DMS53 (cell line): Measurements from ENCODE around the gene CDC6.
"Not testable (repeated sequence)": the region's sequence is repeated elsewhere in the genome, so short reads cannot be mapped to it uniquely, and the experiment has no call there.

Experiments
- DNase-seq: peaks from one replicate; lab custom pipeline; 2025; lab: John Stamatoyannopoulos, UW

Gene CDC6

GRCh38 chr17:40290629-40291280 lies 3.1 kb downstream of the CDC6 start:
- peak; percentile 62 for DNase-seq

- no peak for DNase-seq
Observed at GRCh38 chr17:40291281-40291664, 3.6 kb downstream of the CDC6 start.

GRCh38 chr17:40293363-40293762 lies 5.7 kb downstream of the CDC6 start:
- DNase-seq, result no peak

- DNase-seq, result no peak
Observed at GRCh38 chr17:40295488-40296436, 8.1 kb downstream of the CDC6 start.

GRCh38 chr17:40297511-40297910 lies 9.8 kb downstream of the CDC6 start:
- no peak for DNase-seq

GRCh38 chr17:40298726-40299125 lies 11.0 kb downstream of the CDC6 start:
- no peak for DNase-seq

GRCh38 chr17:40299159-40299757 lies 11.6 kb downstream of the CDC6 start:
- not testable (repeated sequence) for DNase-seq

DNA sequence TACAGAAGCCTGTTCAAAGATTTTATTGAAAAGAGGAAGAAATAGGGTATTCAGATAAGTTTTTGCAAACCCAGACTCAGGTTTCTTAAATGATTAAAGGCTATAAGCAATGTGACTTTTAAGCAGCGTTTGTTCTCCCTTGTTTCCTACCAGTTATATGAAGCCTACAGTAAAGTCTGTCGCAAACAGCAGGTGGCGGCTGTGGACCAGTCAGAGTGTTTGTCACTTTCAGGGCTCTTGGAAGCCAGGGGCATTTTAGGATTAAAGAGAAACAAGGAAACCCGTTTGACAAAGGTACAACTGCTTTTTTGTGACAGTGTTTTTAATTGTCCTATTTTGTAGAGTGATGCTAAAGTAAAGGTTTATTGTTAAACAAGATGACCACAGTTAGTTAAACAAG lies 13.6 kb downstream of the CDC6 start:
- DNase-seq, result peak; percentile 38

DNA sequence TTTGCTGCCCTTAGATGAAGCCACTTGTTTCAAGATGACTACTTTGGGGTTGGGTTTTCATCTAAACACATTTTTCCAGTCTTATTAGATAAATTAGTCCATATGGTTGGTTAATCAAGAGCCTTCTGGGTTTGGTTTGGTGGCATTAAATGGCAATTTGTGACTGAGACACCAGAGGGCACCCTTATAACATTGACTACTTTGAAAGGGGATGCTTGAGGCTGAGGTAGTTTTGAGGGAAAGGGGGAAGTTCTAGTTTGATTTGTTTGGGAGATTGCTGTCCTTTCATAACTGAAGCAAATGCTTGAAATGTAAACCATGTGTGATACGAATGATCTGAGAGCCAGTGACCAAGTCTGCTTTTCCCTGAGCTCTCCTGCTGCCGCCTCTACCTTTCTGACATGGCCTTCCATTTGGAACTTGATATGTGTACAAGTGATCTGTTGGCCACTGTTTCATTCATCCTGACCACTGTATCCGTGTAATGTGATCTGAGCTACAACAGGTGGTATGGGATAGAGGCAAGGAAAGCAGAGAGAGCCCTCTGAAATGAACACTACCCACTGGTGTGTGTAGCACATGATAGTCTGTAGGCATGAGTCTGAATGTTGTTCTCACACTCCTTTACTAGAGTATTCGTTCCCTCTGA lies 15.5 kb downstream of the CDC6 start:
- peak; percentile 67 for DNase-seq

DNA sequence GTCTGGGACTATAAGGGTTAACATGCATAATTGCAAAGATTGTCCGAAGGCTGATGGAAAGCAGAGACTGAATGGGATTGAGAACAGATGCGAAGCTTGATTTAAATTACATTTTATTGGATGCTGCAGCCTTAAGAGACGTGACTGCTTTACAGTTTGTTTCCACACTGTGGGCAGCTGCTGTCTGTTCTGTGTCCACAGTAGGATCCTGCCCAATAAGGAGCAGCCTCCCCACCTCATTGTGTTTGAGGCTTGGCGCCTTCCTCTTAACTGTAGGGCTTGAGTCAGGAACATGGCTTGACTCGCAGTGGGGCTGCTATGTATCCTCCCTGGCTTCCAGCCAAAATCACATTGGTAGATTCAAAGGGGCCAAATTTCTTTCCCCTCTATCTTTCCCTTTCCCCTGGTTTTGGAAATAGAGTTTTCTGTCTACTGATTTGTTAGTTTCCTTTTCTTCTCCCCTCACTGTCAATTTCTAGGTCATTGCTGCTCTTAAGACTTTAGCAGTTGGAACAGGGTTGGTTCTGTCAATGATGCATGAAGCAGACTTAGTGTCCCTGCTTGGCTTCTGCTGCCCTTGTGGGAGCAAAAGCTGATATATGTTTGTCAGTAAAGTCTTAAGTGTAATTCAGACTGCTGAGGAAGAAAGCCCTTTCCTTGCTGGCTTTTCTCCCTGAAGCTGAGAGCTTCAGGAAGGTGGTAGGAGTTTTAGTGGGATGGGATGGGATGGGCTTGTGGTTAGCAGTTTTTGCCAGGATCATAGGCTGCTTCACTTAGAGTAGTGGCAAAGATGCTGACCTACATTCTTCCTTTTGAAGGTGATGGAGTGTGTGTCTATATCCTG lies 16.3 kb downstream of the CDC6 start:
- DNase-seq, result no peak

DNA sequence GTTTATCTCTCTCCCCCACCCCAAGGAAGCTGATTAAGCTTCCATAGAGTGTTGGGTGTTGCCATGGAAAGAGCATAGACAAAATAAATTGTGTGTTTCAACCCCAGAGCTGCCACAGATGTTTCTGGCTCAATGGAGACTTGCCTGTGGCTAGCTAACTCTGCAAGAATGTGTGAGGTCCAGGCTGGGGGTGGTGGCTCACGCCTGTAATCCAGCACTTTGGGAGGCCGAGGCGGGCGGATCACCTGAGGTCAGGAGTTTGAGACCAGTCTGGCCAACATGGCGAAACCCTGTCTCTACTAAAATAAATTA lies 16.8 kb downstream of the CDC6 start:
- DNase-seq, result not testable (repeated sequence)

DNA sequence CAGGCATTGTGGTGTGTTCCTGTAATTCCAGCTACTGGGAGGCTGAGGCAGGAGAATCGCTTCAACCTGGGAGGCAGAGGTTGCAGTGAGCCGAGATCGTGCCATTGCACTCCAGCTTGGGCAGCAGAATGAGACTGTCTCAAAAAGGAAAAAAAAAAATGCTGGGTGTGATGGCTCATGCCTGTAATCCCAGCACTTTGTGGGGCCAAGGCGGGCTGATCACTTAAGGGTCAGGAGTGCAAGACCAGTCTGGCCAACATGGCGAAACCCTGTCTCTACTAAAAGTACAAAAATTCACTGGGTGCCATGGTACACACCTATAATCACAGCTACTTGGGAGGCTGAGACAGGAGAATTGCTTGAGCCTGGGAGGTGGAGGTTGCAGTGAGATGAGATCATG lies 17.2 kb downstream of the CDC6 start:
- DNase-seq, result not testable (repeated sequence)

DNA sequence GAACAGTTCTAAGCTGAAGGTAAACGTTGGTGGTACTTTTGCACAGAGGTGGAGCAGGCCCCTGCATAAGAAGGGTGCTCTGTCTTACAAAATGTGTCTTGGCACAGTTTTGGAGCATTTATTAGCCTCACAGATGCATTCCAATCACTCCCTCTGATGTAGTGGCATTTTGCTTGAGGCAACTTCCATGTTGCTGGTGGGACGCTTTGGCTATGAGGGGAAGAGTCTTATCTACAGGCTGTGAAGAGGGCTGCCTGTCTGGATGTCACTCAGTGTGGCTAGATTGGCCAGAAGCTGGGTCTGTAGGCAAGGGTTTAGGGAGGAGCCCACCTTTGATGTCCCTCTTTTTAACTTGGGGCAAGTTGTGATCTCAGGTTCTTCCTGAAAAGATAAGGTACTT lies 18.7 kb downstream of the CDC6 start:
- no peak for DNase-seq

DNA sequence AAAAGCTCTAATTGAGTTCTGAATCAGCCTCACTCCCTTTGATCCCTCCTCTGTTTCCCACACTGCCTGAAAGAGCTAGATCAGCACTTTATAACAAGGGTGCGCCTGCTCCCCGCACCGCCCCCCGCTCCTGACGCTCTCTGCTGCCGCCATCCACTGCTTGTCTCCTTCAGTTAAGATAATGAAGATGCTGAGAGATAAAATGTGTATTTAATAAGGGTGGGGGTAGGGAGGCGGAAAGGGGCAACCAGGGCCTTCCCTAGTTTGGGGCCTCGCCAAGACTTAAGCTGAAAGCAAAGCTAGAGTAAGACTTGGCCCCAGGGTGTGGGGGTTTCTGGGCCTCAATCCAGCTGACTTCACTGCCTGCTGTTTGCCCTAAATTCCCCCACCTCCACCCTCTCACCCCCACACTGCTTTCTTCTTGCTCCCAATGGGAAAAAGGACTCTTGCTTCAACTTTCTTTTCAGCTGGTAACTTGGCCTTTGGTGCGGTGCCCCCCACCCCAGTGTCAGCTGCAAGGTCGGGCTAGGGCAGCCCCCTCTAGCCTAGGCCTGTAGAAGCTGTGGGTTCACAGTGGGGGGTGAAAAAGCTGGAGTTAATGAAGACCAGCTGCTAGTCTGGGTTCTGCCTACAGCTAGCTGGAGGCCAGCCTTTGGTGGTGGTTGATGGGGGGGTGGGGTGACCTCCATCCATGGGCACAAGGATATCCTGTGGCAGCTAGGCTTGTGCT lies 19.5 kb downstream of the CDC6 start:
- peak; percentile 45 for DNase-seq

GRCh38 chr17:40307740-40308239 lies 20.1 kb downstream of the CDC6 start:
- peak; percentile 45 for DNase-seq

GRCh38 chr17:40309031-40309948 lies 21.6 kb downstream of the CDC6 start, which contains the start of gene RARA:
RARA (plus strand) TSS chr17:40309180; CDS start chr17:40331219, 22,039 bp downstream.
- DNase-seq, result peak; percentile 11

GRCh38 chr17:40309949-40310510 lies 22.4 kb downstream of the CDC6 start:
- no peak for DNase-seq

- DNase-seq, result no peak
Observed at GRCh38 chr17:40310882-40311391, 23.3 kb downstream of the CDC6 start.

DNA sequence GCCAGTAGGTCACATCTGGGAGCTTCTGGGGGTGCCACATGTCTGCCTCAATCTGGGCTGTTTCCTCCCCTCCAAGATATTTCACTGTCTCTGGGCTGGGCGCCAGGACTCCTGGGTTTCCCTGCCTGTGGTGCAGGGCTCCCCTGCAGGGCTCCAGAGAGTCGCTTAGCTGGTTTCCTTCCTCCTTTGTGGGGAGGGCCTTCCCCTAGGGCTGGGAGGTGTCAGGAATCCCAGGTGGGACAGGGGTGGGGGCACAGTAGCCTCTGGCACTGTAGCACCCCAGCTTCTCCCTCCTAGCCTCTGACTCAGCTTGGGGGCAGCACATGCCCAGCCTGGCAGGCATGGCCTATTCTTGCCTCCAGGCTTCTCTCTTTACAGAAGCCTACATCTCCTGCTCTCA lies 23.9 kb downstream of the CDC6 start:
- DNase-seq, result no peak
